Keratinocyte (primary cell): ENCODE results near the gene FBXO44.

Source experiments
- EZH2 ChIP-seq: IDR thresholded peaks from one replicate; pipeline ENCODE4 v1.6.1; 2012; ENCODE audit warnings: inconsistent platforms, mild to moderate bottlenecking, low read length, moderate library complexity
- TF ChIP-seq, protein P1 (sequence below), 3 experiments: IDR thresholded peaks in 1 of 3; conservative IDR thresholded peaks in 1 of 3; optimal IDR thresholded peaks in 1 of 3; 2 replicates in 2 of 3; 3 replicates in 1 of 3; pipeline versions ENCODE3 to v1.5.1; 2011; ENCODE audit warnings: low read length in 3 of 3, mild to moderate bottlenecking in 3 of 3, moderate library complexity in 2 of 3, control low read depth in 1 of 3, inconsistent platforms in 1 of 3; ENCODE audit not compliant: insufficient read depth in 2 of 3; ENCODE audit errors: extremely low read depth in 1 of 3

DNA sequence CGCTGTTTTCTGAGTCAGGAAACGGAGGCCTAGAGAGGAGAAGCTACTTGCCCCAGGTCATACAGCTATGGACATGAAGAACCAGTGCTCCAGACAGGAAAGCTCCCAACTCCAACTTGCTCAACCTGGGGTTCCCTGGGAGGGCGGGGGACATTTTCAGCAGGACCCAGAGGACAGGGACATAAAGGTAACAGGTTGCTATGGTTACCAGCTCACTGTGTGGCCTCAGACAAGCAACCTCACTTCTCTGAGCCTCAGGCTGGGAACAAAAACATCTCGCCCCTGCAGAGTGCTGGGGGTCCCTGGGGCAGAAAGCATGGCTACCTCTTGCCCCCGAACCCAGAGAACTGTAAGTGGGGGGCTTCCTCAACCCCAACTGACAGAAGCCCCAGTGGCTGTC lies 16.6 kb upstream of the FBXO44 start:
- TF ChIP-seq, protein P1, sequence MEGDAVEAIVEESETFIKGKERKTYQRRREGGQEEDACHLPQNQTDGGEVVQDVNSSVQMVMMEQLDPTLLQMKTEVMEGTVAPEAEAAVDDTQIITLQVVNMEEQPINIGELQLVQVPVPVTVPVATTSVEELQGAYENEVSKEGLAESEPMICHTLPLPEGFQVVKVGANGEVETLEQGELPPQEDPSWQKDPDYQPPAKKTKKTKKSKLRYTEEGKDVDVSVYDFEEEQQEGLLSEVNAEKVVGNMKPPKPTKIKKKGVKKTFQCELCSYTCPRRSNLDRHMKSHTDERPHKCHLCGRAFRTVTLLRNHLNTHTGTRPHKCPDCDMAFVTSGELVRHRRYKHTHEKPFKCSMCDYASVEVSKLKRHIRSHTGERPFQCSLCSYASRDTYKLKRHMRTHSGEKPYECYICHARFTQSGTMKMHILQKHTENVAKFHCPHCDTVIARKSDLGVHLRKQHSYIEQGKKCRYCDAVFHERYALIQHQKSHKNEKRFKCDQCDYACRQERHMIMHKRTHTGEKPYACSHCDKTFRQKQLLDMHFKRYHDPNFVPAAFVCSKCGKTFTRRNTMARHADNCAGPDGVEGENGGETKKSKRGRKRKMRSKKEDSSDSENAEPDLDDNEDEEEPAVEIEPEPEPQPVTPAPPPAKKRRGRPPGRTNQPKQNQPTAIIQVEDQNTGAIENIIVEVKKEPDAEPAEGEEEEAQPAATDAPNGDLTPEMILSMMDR (optimal IDR thresholded peaks at IDR 0.05 in 1 of 3, IDR thresholded peaks at IDR 0.05 in 1 of 3, conservative IDR thresholded peaks at IDR 0.05 in 1 of 3; ENCODE audit: extremely low read depth in 1 of 3, insufficient read depth in 2 of 3, low read length in 3 of 3) = no peak
- no peak for TF ChIP-seq EZH2
